Natural killer cell treated with Interleukin-12 subunit alpha and Interleukin-12 subunit beta and Interleukin-15 and Interleukin-18, amount 100 ng/mL, for 72 hours (primary cell): ENCODE results near the gene DSC2. TPM values are rescaled to one million over a fixed set of nuclear protein-coding genes. Genes with fewer than 3 reads are reported as not detected.

Experiments
- ATAC-seq, 2 donors: fragments of 150-1000 bp; cut with Tn5 transposase in 1 of 2; sonication (Bioruptor Pico), chemical (Tn5 transposase) in 1 of 2; 2 replicates each; pipeline ENCODE4 v1.10.0; 2021
- DNase-seq: peaks from one replicate; pipeline ENCODE4 v3.0.0; 2022; ENCODE audit warnings: low spot score
- H3K27ac Mint-ChIP-seq, 2 donors: 1 replicate in 1 of 2; 2 replicates in 1 of 2; pipeline ENCODE4 v1.8.0; 2022; ENCODE audit warnings: mixed read lengths in 2 of 2, mild to moderate bottlenecking in 1 of 2, moderate library complexity in 1 of 2
- H3K27me3 Mint-ChIP-seq, 2 donors: 1 replicate in 1 of 2; 2 replicates in 1 of 2; pipeline ENCODE4 v1.8.0; 2022; ENCODE audit warnings: mixed read lengths in 2 of 2
- H3K36me3 Mint-ChIP-seq: one replicate; pipeline ENCODE4 v1.8.0; 2022; ENCODE audit warnings: mixed read lengths
- H3K4me1 Mint-ChIP-seq, 2 donors: 1 replicate in 1 of 2; 2 replicates in 1 of 2; pipeline ENCODE4 v1.8.0; 2022; ENCODE audit warnings: low read depth in 2 of 2, mixed read lengths in 2 of 2, mild to moderate bottlenecking in 1 of 2
- H3K4me3 Mint-ChIP-seq: one replicate; pipeline ENCODE4 v1.8.0; 2022; ENCODE audit warnings: mixed read lengths
- H3K9me3 Mint-ChIP-seq: 2 replicates; pipeline ENCODE4 v1.8.0; 2022; ENCODE audit warnings: mixed read lengths
- total RNA-seq, 2 donors: library from RNA; stranded (reverse); gene quantifications; one replicate each; pipeline ENCODE4 v1.2.3, GENCODE V29; 2022

DSC2 gene
- total RNA-seq, 2 donors from 2014 or later, result not detected

- no peak overlapping the region for H3K27ac Mint-ChIP-seq
- no peaks in the 10 kb centered on the region for H3K4me1 Mint-ChIP-seq
- no peaks in the 10 kb centered on the region for H3K36me3 Mint-ChIP-seq
- DNase-seq (no peak), ATAC-seq (no peak)
- H3K27me3 Mint-ChIP-seq, result no peaks in the 10 kb centered on the region
- no peak overlapping the region for H3K4me3 Mint-ChIP-seq
- no peaks in the 10 kb centered on the region for H3K9me3 Mint-ChIP-seq
Observed at GRCh38 chr18:31010601-31011000, 91.6 kb downstream of the DSC2 start.

Other genes starting within 250 kb of the DSC2 start
- not detected for gene DSC3, start 59.7 kb downstream of the DSC2 start, total RNA-seq
- not detected for gene DSC1, start 60.4 kb upstream of the DSC2 start, total RNA-seq
- gene DSG1, start 215.7 kb upstream of the DSC2 start, total RNA-seq, result not detected